NCI-H524 treated with DMSO at 0.1 percent for 48 hours (cell line): ENCODE data around the gene PLB1.

Experiments
- DNase-seq: peaks from one replicate; lab custom pipeline; 2025; lab: John Stamatoyannopoulos, UW

Gene PLB1

GRCh38 chr2:28565720-28566295, 69.9 kb downstream of the PLB1 start:
- DNase-seq: no peak

GRCh38 chr2:28566521-28567041, 70.7 kb downstream of the PLB1 start:
- peak; percentile 42 for DNase-seq

GRCh38 chr2:28567061-28567471, 71.2 kb downstream of the PLB1 start:
- no peak for DNase-seq

GRCh38 chr2:28568036-28568435, 72.2 kb downstream of the PLB1 start:
- DNase-seq: no peak

GRCh38 chr2:28568533-28568932, 72.7 kb downstream of the PLB1 start:
- no peak for DNase-seq

- DNase-seq: no peak
Measured at GRCh38 chr2:28570431-28570830, 74.6 kb downstream of the PLB1 start.

- no peak for DNase-seq
Measured at GRCh38 chr2:28576714-28577113, 80.9 kb downstream of the PLB1 start.

- DNase-seq: no peak
Measured at GRCh38 chr2:28577791-28578680, 82.2 kb downstream of the PLB1 start.

GRCh38 chr2:28578774-28579173, 82.9 kb downstream of the PLB1 start:
- no peak for DNase-seq

GRCh38 chr2:28579606-28580005, 83.7 kb downstream of the PLB1 start:
- DNase-seq: no peak

- no peak for DNase-seq
Measured at GRCh38 chr2:28580078-28580477, 84.2 kb downstream of the PLB1 start.

GRCh38 chr2:28581312-28581711, 85.5 kb downstream of the PLB1 start:
- no peak for DNase-seq

GRCh38 chr2:28582152-28582551, 86.3 kb downstream of the PLB1 start:
- DNase-seq: no peak

GRCh38 chr2:28582595-28582994, 86.7 kb downstream of the PLB1 start:
- no peak for DNase-seq

- no peak for DNase-seq
Measured at GRCh38 chr2:28583899-28584553, 88.2 kb downstream of the PLB1 start.

GRCh38 chr2:28586867-28587266, 91.0 kb downstream of the PLB1 start:
- no peak for DNase-seq

- no peak for DNase-seq
Measured at GRCh38 chr2:28587526-28588291, 91.8 kb downstream of the PLB1 start.

GRCh38 chr2:28588292-28588670, 92.4 kb downstream of the PLB1 start:
- DNase-seq: no peak

- no peak for DNase-seq
Measured at GRCh38 chr2:28589746-28590463, 94.0 kb downstream of the PLB1 start.

- DNase-seq: no peak
Measured at GRCh38 chr2:28590496-28591301, 94.8 kb downstream of the PLB1 start.
